H9 (cell line): ENCODE data around the gene ZIC5. TPM values are rescaled to one million over a fixed set of nuclear protein-coding genes. Genes with fewer than 3 reads are reported as not detected.

Source experiments
- DNase-seq: peaks from one replicate; pipeline ENCODE4 v3.0.0-alpha.2; 2017
- H2AFZ ChIP-seq: one replicate; pipeline ENCODE4 v1.6.1; 2013; ENCODE audit warnings: mild to moderate bottlenecking, low read length, control low read depth, moderate library complexity
- H2AK5ac ChIP-seq: 2 replicates; pipeline ENCODE4 v1.6.1; 2013; ENCODE audit warnings: low read length, control low read depth, mixed read lengths; ENCODE audit not compliant: insufficient read length
- H2BK120ac ChIP-seq: one replicate; pipeline ENCODE4 v1.6.1; 2013; ENCODE audit warnings: low read depth, mild to moderate bottlenecking, low read length, control low read depth, inconsistent platforms; ENCODE audit not compliant: poor library complexity, severe bottlenecking
- H2BK12ac ChIP-seq: 2 replicates; pipeline ENCODE4 v1.6.1; 2013; ENCODE audit warnings: low read length, control low read depth, mixed read lengths, low read depth; ENCODE audit not compliant: insufficient read length
- H2BK15ac ChIP-seq: 2 replicates; pipeline ENCODE4 v1.6.1; 2013; ENCODE audit warnings: low read depth, low read length, control low read depth
- H2BK20ac ChIP-seq: one replicate; pipeline ENCODE4 v1.6.1; 2013; ENCODE audit warnings: low read depth, mild to moderate bottlenecking, low read length, control low read depth, inconsistent platforms; ENCODE audit not compliant: poor library complexity, severe bottlenecking
- H2BK5ac ChIP-seq: 2 replicates; pipeline ENCODE4 v1.6.1; 2013; ENCODE audit warnings: low read length, control low read depth, mixed read lengths; ENCODE audit not compliant: insufficient read length
- H3K14ac ChIP-seq: 2 replicates; pipeline ENCODE4 v1.6.1; 2013; ENCODE audit warnings: low read length, control low read depth; ENCODE audit not compliant: insufficient read depth
- H3K18ac ChIP-seq: 2 replicates; pipeline ENCODE4 v1.6.1; 2013; ENCODE audit warnings: low read depth, mild to moderate bottlenecking, mixed read lengths, low read length, control low read depth; ENCODE audit not compliant: insufficient read length
- H3K23ac ChIP-seq: 2 replicates; pipeline ENCODE4 v1.6.1; 2013; ENCODE audit warnings: low read length, control low read depth, mixed read lengths, low read depth; ENCODE audit not compliant: insufficient read length
- H3K23me2 ChIP-seq: 2 replicates; pipeline ENCODE4 v1.6.1; 2013; ENCODE audit warnings: low read depth, mild to moderate bottlenecking, mixed read lengths, low read length, control low read depth; ENCODE audit not compliant: insufficient read length, poor library complexity, severe bottlenecking
- H3K27ac ChIP-seq: 2 replicates; pipeline ENCODE4 v1.5.1; 2013; ENCODE audit warnings: low read length, control low read depth, mixed read lengths, low read depth; ENCODE audit not compliant: insufficient read length
- H3K27me3 ChIP-seq: 2 replicates; pipeline ENCODE4 v1.6.1; 2013; ENCODE audit warnings: low read length, control low read depth, inconsistent platforms; ENCODE audit not compliant: insufficient read depth
- H3K4ac ChIP-seq: 2 replicates; pipeline ENCODE4 v1.6.1; 2013; ENCODE audit warnings: low read depth, mild to moderate bottlenecking, control low read depth, inconsistent platforms, low read length, moderate library complexity
- H3K4me1 ChIP-seq: 2 replicates; pipeline ENCODE4 v1.6.1; 2013; ENCODE audit warnings: low read length, control low read depth, inconsistent platforms; ENCODE audit not compliant: insufficient read depth
- H3K4me2 ChIP-seq: 2 replicates; pipeline ENCODE4 v1.6.1; 2013; ENCODE audit warnings: low read length, control low read depth, mixed read lengths; ENCODE audit not compliant: insufficient read length, insufficient read depth
- H3K56ac ChIP-seq: 2 replicates; pipeline ENCODE4 v1.6.1; 2013; ENCODE audit warnings: low read depth, mild to moderate bottlenecking, mixed read lengths, low read length, control low read depth; ENCODE audit not compliant: insufficient read length
- H3K79me1 ChIP-seq: 2 replicates; pipeline ENCODE4 v1.6.1; 2013; ENCODE audit warnings: low read depth, mild to moderate bottlenecking, moderate library complexity, low read length, control low read depth, inconsistent platforms; ENCODE audit not compliant: insufficient read depth, poor library complexity, severe bottlenecking
- H3K79me2 ChIP-seq: 2 replicates; pipeline ENCODE4 v1.6.1; 2013; ENCODE audit warnings: low read length, control low read depth, inconsistent platforms; ENCODE audit not compliant: insufficient read depth
- H3K9ac ChIP-seq: 2 replicates; pipeline ENCODE4 v1.6.1; 2013; ENCODE audit warnings: low read length, control low read depth, mixed read lengths; ENCODE audit not compliant: insufficient read length; ENCODE audit errors: extremely low read depth
- H3K9me3 ChIP-seq: one replicate; pipeline ENCODE4 v1.6.1; 2013; ENCODE audit warnings: low read depth, low read length, inconsistent platforms; ENCODE audit not compliant: control insufficient read depth
- H3T11ph ChIP-seq: one replicate; pipeline ENCODE4 v1.6.1; 2013; ENCODE audit warnings: mild to moderate bottlenecking, low read length, control low read depth, inconsistent platforms
- H4K20me1 ChIP-seq: one replicate; pipeline ENCODE4 v1.6.1; 2013; ENCODE audit not compliant: control insufficient read depth, insufficient read length, insufficient read depth
- H4K5ac ChIP-seq: 2 replicates; pipeline ENCODE4 v1.6.1; 2013; ENCODE audit warnings: low read depth, mild to moderate bottlenecking, mixed read lengths, low read length, control low read depth; ENCODE audit not compliant: insufficient read length
- H4K8ac ChIP-seq: replicated peaks from 2 replicates; pipeline ENCODE4 v1.6.1; 2013; ENCODE audit warnings: low read length, control low read depth, mixed read lengths, low read depth; ENCODE audit not compliant: insufficient read length
- H4K91ac ChIP-seq: 2 replicates; pipeline ENCODE4 v1.6.1; 2013; ENCODE audit warnings: low read depth, mild to moderate bottlenecking, moderate library complexity, mixed read lengths, low read length, control low read depth; ENCODE audit not compliant: insufficient read length
- H3K27ac Mint-ChIP-seq, 3 experiments: 2 replicates in 2 of 3; 3 replicates in 1 of 3; pipeline ENCODE4 v1.8.0; 2020 to 2021; ENCODE audit warnings: mixed read lengths in 3 of 3, mild to moderate bottlenecking in 1 of 3, moderate library complexity in 1 of 3
- H3K27me3 Mint-ChIP-seq: 2 replicates; pipeline ENCODE4 v1.8.0; 2021; ENCODE audit warnings: low read depth, mild to moderate bottlenecking, moderate library complexity, mixed read lengths
- H3K36me3 Mint-ChIP-seq, 3 experiments: 2 replicates in 2 of 3; 3 replicates in 1 of 3; pipeline ENCODE4 v1.8.0; 2020 to 2021; ENCODE audit warnings: low read depth in 3 of 3, mixed read lengths in 3 of 3; ENCODE audit not compliant: insufficient read depth in 1 of 3
- H3K4me1 Mint-ChIP-seq, 2 experiments: 2 replicates each; pipeline ENCODE4 v1.8.0; 2020; ENCODE audit warnings: mixed read lengths in 2 of 2
- H3K4me3 Mint-ChIP-seq, 2 experiments: 2 replicates in 1 of 2; 3 replicates in 1 of 2; pipeline ENCODE4 v1.8.0; 2020 to 2021; ENCODE audit warnings: mild to moderate bottlenecking in 2 of 2, mixed read lengths in 2 of 2, moderate library complexity in 1 of 2
- H3K9me3 Mint-ChIP-seq, 2 experiments: 2 replicates in 1 of 2; 3 replicates in 1 of 2; pipeline ENCODE4 v1.8.0; 2020; ENCODE audit warnings: mild to moderate bottlenecking in 2 of 2, mixed read lengths in 2 of 2, moderate library complexity in 1 of 2
- CTCF ChIP-seq: fragments of 200-600 bp; sonication (generic); conservative IDR thresholded peaks from 3 replicates; pipeline ENCODE4 v1.8.0; 2021; ENCODE audit warnings: antibody characterized with exemption, mild to moderate bottlenecking
- WGBS: extraction: QIAGEN DNeasy Blood & Tissue Kit; methylation state at CpG from one replicate; pipeline ENCODE4 v1.1.7; 2013; ENCODE audit warnings: missing lambda C conversion rate, low lambda C conversion rate, mixed read lengths; ENCODE audit not compliant: insufficient read length; ENCODE audit errors: extremely low coverage; 5-methylcytosine and 5-hydroxymethylcytosine counted together
- total RNA-seq: library from RNA; stranded (reverse); gene quantifications from 2 replicates; pipeline ENCODE4 v1.2.1, GENCODE V29; 2021

Gene ZIC5
- total RNA-seq, 1 experiment from 2014 or later, result 51.9 TPM

GRCh38 chr13:99961636-99962035, 9.9 kb downstream of the ZIC5 start:
- no peak overlapping the region for H3K4ac ChIP-seq
- H3K4me3 Mint-ChIP-seq, result no peak overlapping the region
- peaks cover 25 to 32% (median 27%) of the 10 kb centered on the region in 3 experiments for H3K36me3 Mint-ChIP-seq
- no peak overlapping the region for H2BK15ac ChIP-seq
- H2BK20ac ChIP-seq, result no peak overlapping the region
- H2BK5ac ChIP-seq, result no peak overlapping the region
- no CpG with 5 or more reads among the region's 8 CpGs for WGBS
- no peak overlapping the region for H2AFZ ChIP-seq
- no peak overlapping the region for H3K9ac ChIP-seq
- H3T11ph ChIP-seq, result no peak overlapping the region
- no peak overlapping the region for H4K91ac ChIP-seq
- H3K27me3 Mint-ChIP-seq, result peaks cover 61% of the 10 kb centered on the region
- H3K9me3 ChIP-seq, result no peaks in the 10 kb centered on the region
- no peaks in the 10 kb centered on the region for H3K79me1 ChIP-seq
- no peak for TF ChIP-seq CTCF
- H3K56ac ChIP-seq, result no peak overlapping the region
- H3K27me3 ChIP-seq, result peaks cover 20% of the 10 kb centered on the region; the same call in 1 of the 2 replicates
- 0 out of 7 replicates have a peak overlapping the region, but pooled peaks of 1 of the 3 experiments have one; percentile 6 for H3K27ac Mint-ChIP-seq
- H2AK5ac ChIP-seq, result no peak overlapping the region
- no peaks in the 10 kb centered on the region for H3K9me3 Mint-ChIP-seq
- H4K20me1 ChIP-seq, result no peaks in the 10 kb centered on the region
- H3K4me1 ChIP-seq, result no peaks in the 10 kb centered on the region
- H2BK120ac ChIP-seq, result no peak overlapping the region
- peaks cover 69 to 73% of the 10 kb centered on the region in 2 experiments for H3K4me1 Mint-ChIP-seq
- no peak overlapping the region for H3K27ac ChIP-seq
- DNase-seq, result no peak
- no peak overlapping the region for H4K5ac ChIP-seq
- no peak overlapping the region for H4K8ac ChIP-seq
- no peak overlapping the region for H2BK12ac ChIP-seq
- peaks cover 30% of the 10 kb centered on the region for H3K23me2 ChIP-seq
- no peak overlapping the region for H3K18ac ChIP-seq
- H3K4me2 ChIP-seq, result no peak overlapping the region
- H3K14ac ChIP-seq, result no peak overlapping the region
- H3K79me2 ChIP-seq, result no peaks in the 10 kb centered on the region; the same call in 1 of the 2 replicates
- no peak overlapping the region for H3K23ac ChIP-seq
